Kidney (tissue), 14 donors: ENCODE data around the gene SP140. TPM values are rescaled to one million over a fixed set of nuclear protein-coding genes. Genes with fewer than 3 reads are reported as not detected.

Experiments used
- DNase-seq, 5 donors: peaks; one replicate each; pipeline ENCODE4 v3.0.0-alpha.2; 2013 to 2020
- FAIRE-seq: peaks from 2 replicates; lab custom pipeline; 2012; peaks lifted over from hg19 to GRCh38; lab: Jason Lieb, UNC
- H3K27ac ChIP-seq, 2 donors: one replicate each; pipeline ENCODE4 v1.7.0; 2013; ENCODE audit warnings: low read depth in 2 of 2, low read length in 2 of 2, inconsistent platforms in 1 of 2
- H3K27me3 ChIP-seq: one replicate; pipeline ENCODE4 v1.7.1; 2013; ENCODE audit warnings: low read length, inconsistent platforms; ENCODE audit not compliant: control insufficient read depth, insufficient read depth
- H3K36me3 ChIP-seq, 3 donors: one replicate each; pipeline versions ENCODE4 v1.7.0 to v1.7.1; 2013; ENCODE audit warnings: low read length in 3 of 3, control low read depth in 1 of 3, inconsistent platforms in 1 of 3; ENCODE audit not compliant: insufficient read depth in 3 of 3, control insufficient read depth in 2 of 3
- H3K4me1 ChIP-seq, 3 donors: one replicate each; pipeline versions ENCODE4 v1.7.0 to v1.7.1; 2013; ENCODE audit warnings: low read length in 3 of 3, inconsistent platforms in 1 of 3, low read depth in 1 of 3; ENCODE audit not compliant: control insufficient read depth in 2 of 3, insufficient read depth in 2 of 3
- H3K4me3 ChIP-seq, 3 donors: one replicate each; pipeline versions ENCODE4 v1.7.0 to v1.8.1; 2013; ENCODE audit warnings: low read length in 3 of 3, control low read depth in 1 of 3, inconsistent platforms in 1 of 3
- H3K9ac ChIP-seq, 3 donors: one replicate each; pipeline versions ENCODE4 v1.7.0 to v1.7.1; 2013; ENCODE audit warnings: low read length in 3 of 3, control low read depth in 1 of 3, inconsistent platforms in 1 of 3
- H3K9me3 ChIP-seq, 3 donors: one replicate each; pipeline versions ENCODE4 v1.7.0 to v1.7.1; 2013; ENCODE audit warnings: low read length in 3 of 3, control low read depth in 1 of 3, inconsistent platforms in 1 of 3; ENCODE audit not compliant: control insufficient read depth in 2 of 3, insufficient read depth in 1 of 3
- CTCF ChIP-seq: IDR thresholded peaks from 3 replicates; pipeline ENCODE4 v1.5.1; 2012; ENCODE audit warnings: mild to moderate bottlenecking, moderate library complexity, borderline replicate concordance; ENCODE audit not compliant: insufficient read depth; ENCODE audit errors: extremely low read depth
- intact Hi-C: fragments of 100-400 bp; cut with DNase I; formaldehyde crosslinking; loops from one replicate; pipeline ENCODE4 v1.11.1; 2022
- polyA plus RNA-seq: library from polyadenylated mRNA; stranded (reverse); fragments of 350-450 nt; fragmentation: Illumina TruSeq; extraction: RNeasy Lipid Tissue Mini Kit (QIAGEN cat#74804); gene quantifications from one replicate; pipeline ENCODE4 v1.2.3, GENCODE V29; 2014; ENCODE audit warnings: low read depth, low replicate concordance; ENCODE audit not compliant: insufficient read depth
- total RNA-seq: library from RNA; stranded (reverse); fragmentation: NEBNext Ultra II Directional; extraction: Animal tissue kit (Norgen Biotek cat#: 25700); gene quantifications from one replicate; pipeline ENCODE4 v1.2.1, GENCODE V29; 2021
- donor health status: control.
- donor health status: control.
- donor health status: control.
- donor health status: control.
- donor health status: control.
- donor health status: DM: yes; HTN: yes; CAD: no.
- donor health status: Normal renal cell carcinoma (clear cell type).

SP140 gene
- total and polyA plus RNA-seq, 2 donors from 2014 or later = 0.52 to 7.3 TPM

GRCh38 chr2:230312638-230313037, 87.1 kb downstream of the SP140 start:
- Histone ChIP-seq H3K27me3 (no peaks in the 10 kb centered on the region), H3K27ac (no peak overlapping the region), H3K9ac (no peak overlapping the region), H3K36me3 (no peaks in the 10 kb centered on the region), H3K4me1 (no peaks in the 10 kb centered on the region), H3K4me3 (no peak overlapping the region), H3K9me3 (no peaks in the 10 kb centered on the region)
- no peak for TF ChIP-seq CTCF
- no peak for DNase-seq
- intact Hi-C loops = no loop called here
- FAIRE-seq = no peak

- no peaks in the 10 kb centered on the region for H3K27me3 ChIP-seq
- intact Hi-C loops = no loop called here
- no peaks in the 10 kb centered on the region for H3K36me3 ChIP-seq
- H3K4me1 ChIP-seq = no peaks in the 10 kb centered on the region
- H3K4me3 ChIP-seq = no peak overlapping the region
- FAIRE-seq (no peak), DNase-seq (no peak)
- no peaks in the 10 kb centered on the region for H3K9me3 ChIP-seq
- no peak overlapping the region for H3K9ac ChIP-seq
- no peak for TF ChIP-seq CTCF
- no peak overlapping the region for H3K27ac ChIP-seq
Observed at GRCh38 chr2:230317366-230317765, 91.8 kb downstream of the SP140 start.

DNA sequence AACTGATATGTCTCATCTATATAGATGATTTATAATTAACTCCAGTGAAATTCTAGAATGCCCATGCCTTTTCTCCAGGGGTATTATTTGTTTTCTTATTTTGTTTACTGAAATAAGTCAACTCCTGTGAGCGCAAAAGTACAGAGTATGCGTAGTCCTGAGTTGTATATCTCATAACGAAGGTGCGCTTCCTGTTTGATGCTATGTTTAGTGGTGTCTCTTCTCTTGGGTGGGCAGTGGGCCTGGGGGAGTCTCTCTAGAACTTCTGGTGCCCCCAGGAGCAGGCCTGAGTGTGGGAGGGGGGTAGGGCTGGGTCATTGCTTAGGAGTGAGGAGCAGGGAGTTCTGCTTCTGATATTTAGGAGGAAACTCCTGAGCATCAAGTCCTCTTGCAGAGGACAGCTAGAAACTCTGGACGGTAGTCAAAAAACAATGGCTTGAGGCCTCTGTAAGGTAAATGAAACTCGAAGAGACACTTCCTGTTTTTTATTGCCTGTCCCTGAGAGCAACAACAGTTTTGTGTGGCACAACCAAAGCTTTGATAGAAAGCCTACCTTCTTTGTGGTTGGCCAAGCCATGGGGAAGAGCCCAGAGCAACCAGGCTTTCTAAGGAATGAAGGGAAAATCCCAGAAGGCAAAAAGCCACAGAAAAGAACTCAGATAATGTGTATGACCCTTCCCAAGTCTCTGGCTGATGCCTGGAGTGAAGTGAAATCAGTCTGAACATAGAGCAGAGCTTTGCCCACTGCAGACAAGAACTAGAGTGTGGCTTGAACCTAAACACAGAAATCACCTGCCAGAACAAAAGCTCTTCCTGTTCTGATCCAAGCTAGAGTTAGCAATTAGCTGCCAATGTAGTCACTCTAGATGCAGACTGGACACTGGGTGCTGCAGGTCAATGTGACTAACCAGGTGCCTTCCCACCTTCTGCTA, 92.9 kb downstream of the SP140 start:
- H3K27ac ChIP-seq = no peak overlapping the region
- H3K27me3 ChIP-seq = no peaks in the 10 kb centered on the region
- FAIRE-seq = no peak
- no peaks in the 10 kb centered on the region for H3K9me3 ChIP-seq
- no peak overlapping the region for H3K4me3 ChIP-seq
- TF ChIP-seq CTCF = no peak
- no peaks in the 10 kb centered on the region for H3K36me3 ChIP-seq
- H3K9ac ChIP-seq = no peak overlapping the region
- no peak for DNase-seq
- intact Hi-C loops = no loop called here
- no peaks in the 10 kb centered on the region for H3K4me1 ChIP-seq
